K562 (cell line): ENCODE data around the gene NDUFS6. TPM values are rescaled to one million over a fixed set of nuclear protein-coding genes. Genes with fewer than 3 reads are reported as not detected.

Experiments used
- CBX5 ChIP-seq: IDR thresholded peaks from 2 replicates; pipeline ENCODE4 v1.6.1; 2014; ENCODE audit warnings: low read depth, borderline replicate concordance
- CBX8 ChIP-seq: fragments of 200-600 bp; sonication (generic); IDR thresholded peaks from 2 replicates; pipeline ENCODE4 v1.6.1; 2012; ENCODE audit warnings: borderline replicate concordance, mixed run types, low read depth, mild to moderate bottlenecking, moderate library complexity, mixed read lengths, low read length, control low read depth, inconsistent platforms; ENCODE audit not compliant: poor library complexity, severe bottlenecking; ENCODE audit errors: extremely low read depth
- ETS1 ChIP-seq: conservative IDR thresholded peaks from 2 replicates; pipeline ENCODE4 v1.6.1; 2011; ENCODE audit warnings: low read depth, mild to moderate bottlenecking, low read length; ENCODE audit not compliant: control insufficient read depth
- FOXK1 ChIP-seq: sonication (generic); formaldehyde crosslinking; IDR thresholded peaks from 2 replicates; pipeline ENCODE4 v1.8.0; 2022; ENCODE audit warnings: missing genetic modification reagents, mild to moderate bottlenecking, borderline replicate concordance
- HEY1 ChIP-seq: fragments of 250-450 bp; sonication (Bioruptor Pico); IDR thresholded peaks from 2 replicates; pipeline ENCODE4 v1.5.0; 2020; ENCODE audit warnings: mild to moderate bottlenecking, moderate library complexity, borderline replicate concordance
- KLF13 ChIP-seq: fragments of 450-650 bp; IDR thresholded peaks from 2 replicates; pipeline ENCODE4 v1.6.1; 2016; ENCODE audit warnings: missing genetic modification characterization, low read depth, mild to moderate bottlenecking, missing compliant biosample characterization, moderate library complexity, borderline replicate concordance
- NR2C2 ChIP-seq, 2 experiments: fragments of 200-800 bp in 1 of 2; sonication (Bioruptor generic) in 1 of 2; sonication (generic) in 1 of 2; formaldehyde crosslinking in 1 of 2; IDR thresholded peaks; 2 replicates each; pipeline versions ENCODE4 v1.6.1 to v1.8.0; 2016 to 2022; ENCODE audit warnings: mild to moderate bottlenecking in 1 of 2, missing compliant biosample characterization in 1 of 2, missing genetic modification characterization in 1 of 2, missing genetic modification reagents in 1 of 2
- POLR2AphosphoS5 ChIP-seq: IDR thresholded peaks from 2 replicates; pipeline ENCODE4 v1.6.1; 2011; ENCODE audit warnings: mild to moderate bottlenecking, low read depth, low read length, moderate library complexity; ENCODE audit not compliant: control insufficient read depth, insufficient read depth
- POU5F1 ChIP-seq: fragments of 150-350 bp; IDR thresholded peaks from 2 replicates; pipeline ENCODE4 v1.6.1; 2014; ENCODE audit warnings: borderline replicate concordance, low read length, low read depth, mild to moderate bottlenecking; ENCODE audit not compliant: partially characterized antibody
- PPARD ChIP-seq: fragments of 250-450 bp; sonication (Bioruptor Pico); IDR thresholded peaks from 2 replicates; pipeline ENCODE4 v1.8.0; 2022; ENCODE audit warnings: inconsistent platforms, mild to moderate bottlenecking, moderate library complexity
- REST ChIP-seq, 2 experiments: fragments of 450-650 bp; formaldehyde crosslinking in 1 of 2; IDR thresholded peaks; 2 replicates each; pipeline versions ENCODE4 v1.4.0 to v1.6.1; 2014 to 2020; ENCODE audit warnings: mild to moderate bottlenecking in 2 of 2, borderline replicate concordance in 1 of 2, low read depth in 1 of 2
- SETDB1 ChIP-seq: IDR thresholded peaks from one replicate; pipeline ENCODE4 v1.6.1; 2012; ENCODE audit warnings: low read length, control low read depth, inconsistent platforms
- USF1 ChIP-seq: sonication (generic); formaldehyde crosslinking; IDR thresholded peaks from 2 replicates; pipeline ENCODE4 v1.9.0; 2022; ENCODE audit warnings: mild to moderate bottlenecking, missing genetic modification reagents
- ZNF146 ChIP-seq: IDR thresholded peaks from one replicate; pipeline ENCODE4 v1.6.1; 2018; ENCODE audit warnings: missing compliant biosample characterization; ENCODE audit not compliant: unreplicated experiment
- ZNF583 ChIP-seq: fragments of 250-450 bp; sonication (Bioruptor Pico); IDR thresholded peaks from 2 replicates; pipeline ENCODE4 v1.4.0; 2020
- polyA plus RNA-seq, 8 experiments: library from polyadenylated mRNA; depleted of rRNA in 4 of 8; stranded (reverse) in 5 of 8; unstranded in 3 of 8; fragments of >200 nt; fragmentation: Nextera tagmentation in 2 of 8; fragmentation: Illumina TruSeq in 1 of 8; extraction: Ambion mirVana in 2 of 8; extraction: Trizol in 1 of 8; gene quantifications; 2 replicates each; pipeline versions ENCODE4 v1.2.1 to v1.2.3, GENCODE V29; 2011 to 2014; ENCODE audit warnings: inconsistent platforms in 1 of 8, missing spikeins in 1 of 8
- total RNA-seq, 7 experiments: library from RNA; depleted of rRNA in 6 of 7; stranded (reverse); fragments of >200 nt in 6 of 7; fragmentation: Illumina TruSeq in 2 of 7; extraction: Trizol in 2 of 7; gene quantifications; 2 replicates each; pipeline versions ENCODE4 v1.2.1 to v1.2.3, GENCODE V29; 2011 to 2021; ENCODE audit warnings: low replicate concordance in 1 of 7

The NDUFS6 gene
- total and polyA plus RNA-seq, 9 of the 15 experiments (the other 6 are each of a cell fraction or from before 2014, with no cell fraction given): 36.1 to 291 (median 77.0) TPM

DNA sequence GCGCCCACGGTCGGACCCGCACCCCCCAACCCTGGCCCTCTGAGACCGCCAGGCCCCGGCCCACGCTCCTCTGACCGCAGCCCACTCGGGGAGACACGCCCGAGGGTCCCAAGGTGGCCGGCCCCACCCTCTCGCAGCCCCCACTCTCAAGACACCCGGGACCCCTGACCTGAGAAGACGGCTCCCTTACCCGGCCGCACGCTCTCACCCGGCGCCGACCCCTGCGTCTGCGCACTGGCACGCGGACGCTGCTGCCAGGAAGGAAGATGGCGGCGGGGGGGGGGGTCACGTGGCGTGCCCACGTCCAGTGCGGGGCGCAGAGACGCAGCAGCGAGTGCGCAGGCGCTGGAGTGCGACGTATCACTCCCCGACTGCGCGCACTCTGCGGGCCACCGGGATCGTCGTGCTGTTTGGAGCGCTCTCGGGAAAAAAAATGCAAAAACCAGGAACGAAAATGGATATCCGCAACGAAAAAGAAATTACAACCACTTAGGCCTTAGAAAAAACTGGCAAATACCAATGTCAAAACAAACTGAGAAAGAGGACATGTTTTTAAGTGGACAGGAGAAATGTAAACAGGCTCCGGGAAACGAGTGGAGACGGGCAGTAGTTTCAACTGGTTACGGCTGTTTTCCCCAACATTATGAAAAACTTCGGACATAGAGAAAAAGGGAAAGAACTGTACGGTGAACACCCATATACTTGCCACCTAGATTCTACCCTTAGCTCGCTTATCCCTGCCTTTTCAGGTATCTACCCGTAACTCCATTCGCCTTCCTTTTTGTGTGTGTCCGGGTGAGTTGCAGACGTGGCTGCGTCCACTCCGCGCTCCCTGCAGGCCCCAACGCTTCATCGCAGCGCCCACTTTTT is 1.4 kb upstream of the NDUFS6 start, which contains the start of gene MRPL36 (continued):
- TF ChIP-seq ETS1 (0 out of 2 replicates have a peak, but pooled peaks have one; percentile 52), REST (IDR thresholded peaks at IDR 0.05; ENCODE audit: borderline replicate concordance) (peak; percentile 75), REST (CRISPR knock-in tag; IDR thresholded peaks at IDR 0.05; ENCODE audit: low read depth) (no peak), FOXK1 (CRISPR knock-in tag) (no peak), HEY1 (0 out of 2 replicates have a peak, but pooled peaks have one; percentile 8), CBX8 (no peak), NR2C2 (CRISPR knock-in tag; IDR thresholded peaks at IDR 0.05) (peak; percentile 91), NR2C2 (tag; IDR thresholded peaks at IDR 0.05) (peak; percentile 97), POU5F1 (peak; percentile 34), ZNF146 (CRISPR knock-in tag) (no peak), CBX5 (no peak), POLR2AphosphoS5 (peak; percentile 76), ZNF583 (no peak), PPARD (no peak), SETDB1 (no peak), KLF13 (tag) (no peak), USF1 (CRISPR knock-in tag) (peak; percentile 98)
